ENCODE data around the gene SLC49A3.
A peak's percentile ranks its signal among the peaks of the same experiment; 100 is the strongest.
"Not testable (repeated sequence)": the region's sequence is repeated elsewhere in the genome, so short reads cannot be mapped to it uniquely, and the experiment has no call there.

Gene SLC49A3

DNA sequence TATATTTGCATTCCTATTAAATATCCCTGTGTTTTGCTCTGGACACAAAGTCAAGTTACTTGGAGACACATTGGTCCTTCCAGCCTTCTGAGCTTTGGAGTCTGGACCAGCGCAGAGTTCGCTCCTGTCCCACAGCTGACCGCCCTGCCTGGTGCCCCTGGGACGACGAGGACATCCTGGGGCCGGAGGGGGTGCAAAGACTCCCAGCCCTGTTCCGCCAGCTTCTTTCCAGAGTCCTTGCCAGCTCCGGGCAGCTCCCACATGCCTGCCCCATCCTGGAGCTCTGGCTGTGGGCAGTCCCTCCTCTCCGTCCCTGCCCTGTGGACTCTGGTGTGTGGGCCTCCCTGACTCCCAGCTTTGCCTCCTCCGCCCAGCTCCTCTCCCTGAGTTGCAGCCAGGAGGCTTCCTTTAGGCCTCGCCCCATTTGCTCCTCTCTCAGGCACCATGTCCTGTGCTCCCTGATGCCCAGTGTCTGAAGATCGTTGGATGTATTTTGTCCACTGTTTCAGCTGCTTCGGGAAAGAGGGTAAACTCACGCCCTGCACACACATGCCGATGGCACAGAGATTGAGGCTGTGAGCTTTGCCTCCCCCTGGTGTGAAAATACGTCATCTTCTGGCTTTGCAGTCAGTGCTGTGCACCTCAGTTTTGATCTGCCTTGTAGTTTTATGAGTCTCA, 11.8 kb upstream of the SLC49A3 start:
- DNase-seq: no peak

DNA sequence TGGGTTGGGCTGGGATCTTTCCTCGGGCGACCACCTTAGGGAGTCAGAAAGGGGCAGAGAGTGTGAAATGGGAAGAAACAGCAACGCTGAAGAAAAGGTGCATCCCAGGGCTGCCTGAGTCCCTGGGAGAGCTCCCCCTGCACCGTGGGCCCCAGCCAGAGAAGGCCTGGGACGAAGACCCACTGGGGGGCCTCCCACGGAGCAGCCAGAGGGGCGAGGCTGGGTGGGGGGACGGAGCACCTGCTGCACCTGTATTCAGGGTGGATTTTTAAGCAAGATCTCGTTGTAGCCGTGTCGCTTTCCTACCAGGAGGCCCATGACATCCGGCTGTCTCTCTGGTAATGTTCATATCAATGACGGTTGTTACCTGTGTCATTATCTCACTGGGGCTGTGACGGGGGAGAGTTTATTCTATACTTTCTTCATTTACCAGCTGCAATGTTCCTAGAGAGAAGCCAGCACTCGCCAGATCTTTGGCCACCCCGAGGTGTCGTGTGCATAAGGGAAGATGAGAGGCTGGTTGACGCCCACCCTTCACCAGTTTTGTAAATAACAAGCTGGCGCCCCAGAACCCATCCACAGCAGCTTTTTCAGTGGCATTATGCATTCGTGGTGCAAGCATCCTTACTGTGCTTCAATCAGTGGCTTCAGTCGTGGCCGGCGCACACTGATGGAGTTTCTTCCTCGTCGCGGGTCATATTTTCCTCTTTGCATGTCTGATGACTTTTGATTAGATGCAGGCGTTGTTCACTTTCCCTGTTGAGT, 11.0 kb upstream of the SLC49A3 start:
- DNase-seq: no peak

DNA sequence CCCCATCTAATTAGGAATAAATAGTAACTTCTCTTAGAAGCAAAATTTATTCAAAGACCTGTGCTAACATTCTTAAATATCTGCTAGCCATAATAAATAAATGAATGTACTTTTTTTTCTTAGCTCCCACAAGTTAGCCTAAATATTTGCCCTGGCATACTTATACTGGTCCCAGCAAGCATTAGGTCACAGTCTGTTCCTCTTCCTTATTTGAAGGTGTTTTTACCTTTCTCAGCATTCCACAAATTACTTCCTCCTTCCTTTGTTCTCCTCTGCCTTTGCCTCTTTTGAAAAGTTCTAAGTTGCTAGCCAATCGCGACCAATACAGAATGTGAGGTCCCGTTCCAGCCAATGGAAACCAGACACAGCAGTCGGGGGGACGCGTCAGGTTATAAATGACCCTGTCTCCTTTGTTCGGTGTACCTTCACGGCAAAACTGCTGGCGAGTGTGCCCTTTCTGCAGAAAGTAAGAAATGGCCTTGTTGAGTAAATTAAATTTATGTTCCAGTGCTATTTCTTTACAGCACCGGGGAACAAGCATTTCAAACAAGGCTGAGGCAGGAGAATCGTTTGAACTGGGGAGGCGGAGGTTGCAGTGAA, 5.5 kb upstream of the SLC49A3 start:
- not testable (repeated sequence) for DNase-seq

DNA sequence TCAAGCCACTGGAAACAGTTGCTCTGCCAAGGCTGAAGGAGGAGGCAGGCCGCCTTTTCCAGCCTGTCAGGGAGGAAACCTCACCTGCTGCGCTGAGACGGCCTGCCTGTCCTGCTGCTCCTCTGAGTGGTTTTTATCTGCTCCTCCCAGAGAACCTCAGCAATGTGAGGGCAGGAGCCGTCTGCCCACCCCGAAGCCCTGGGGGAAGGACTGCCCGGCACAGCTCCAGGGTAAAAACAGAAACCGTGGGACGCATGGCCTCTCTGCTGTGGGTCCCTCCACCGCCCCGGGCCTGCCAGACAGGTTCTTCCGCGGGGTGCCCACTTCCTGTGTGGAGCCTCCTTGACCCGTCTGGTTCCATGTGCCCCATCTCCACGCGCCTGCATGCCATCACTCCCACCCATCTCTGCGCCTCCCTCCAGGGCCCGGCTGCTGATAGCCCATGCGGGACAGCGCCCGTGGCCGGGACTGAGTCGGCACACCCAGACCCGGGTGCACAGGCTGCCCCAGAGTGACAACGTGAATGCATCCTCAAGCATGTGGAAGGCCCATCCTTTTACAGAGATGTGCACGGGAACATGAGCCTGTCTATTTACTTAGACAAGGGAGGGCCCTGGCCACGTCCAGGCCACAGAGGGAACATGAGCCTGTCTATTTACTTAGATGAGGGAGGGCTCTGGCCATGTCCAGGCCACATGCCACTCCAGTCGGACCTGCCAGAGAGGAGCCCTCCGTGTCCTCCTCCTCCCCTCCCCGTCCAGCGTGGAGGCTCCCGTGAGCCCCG, 4.0 kb upstream of the SLC49A3 start:
- no peak for DNase-seq

DNA sequence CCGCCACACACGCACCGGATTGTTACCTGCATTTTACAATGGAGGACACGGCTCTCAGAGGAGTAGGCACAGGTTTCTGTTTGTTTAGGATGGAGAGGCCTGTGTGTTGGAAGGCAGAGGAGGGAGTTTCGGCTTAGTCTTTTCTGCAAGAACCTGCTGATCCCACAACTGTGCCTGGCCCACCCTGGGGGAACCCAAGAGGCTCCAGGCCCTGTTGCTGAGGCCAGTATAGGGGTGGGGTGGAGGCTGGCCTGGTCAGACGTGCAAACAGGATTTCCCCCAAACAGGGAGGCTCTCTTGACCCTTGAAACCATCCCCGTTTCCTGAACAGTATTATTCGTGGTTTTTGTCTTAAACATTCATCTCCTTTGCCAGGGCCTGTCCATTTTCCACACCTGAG, 772 bp upstream of the SLC49A3 start:
- no peak for DNase-seq

DNA sequence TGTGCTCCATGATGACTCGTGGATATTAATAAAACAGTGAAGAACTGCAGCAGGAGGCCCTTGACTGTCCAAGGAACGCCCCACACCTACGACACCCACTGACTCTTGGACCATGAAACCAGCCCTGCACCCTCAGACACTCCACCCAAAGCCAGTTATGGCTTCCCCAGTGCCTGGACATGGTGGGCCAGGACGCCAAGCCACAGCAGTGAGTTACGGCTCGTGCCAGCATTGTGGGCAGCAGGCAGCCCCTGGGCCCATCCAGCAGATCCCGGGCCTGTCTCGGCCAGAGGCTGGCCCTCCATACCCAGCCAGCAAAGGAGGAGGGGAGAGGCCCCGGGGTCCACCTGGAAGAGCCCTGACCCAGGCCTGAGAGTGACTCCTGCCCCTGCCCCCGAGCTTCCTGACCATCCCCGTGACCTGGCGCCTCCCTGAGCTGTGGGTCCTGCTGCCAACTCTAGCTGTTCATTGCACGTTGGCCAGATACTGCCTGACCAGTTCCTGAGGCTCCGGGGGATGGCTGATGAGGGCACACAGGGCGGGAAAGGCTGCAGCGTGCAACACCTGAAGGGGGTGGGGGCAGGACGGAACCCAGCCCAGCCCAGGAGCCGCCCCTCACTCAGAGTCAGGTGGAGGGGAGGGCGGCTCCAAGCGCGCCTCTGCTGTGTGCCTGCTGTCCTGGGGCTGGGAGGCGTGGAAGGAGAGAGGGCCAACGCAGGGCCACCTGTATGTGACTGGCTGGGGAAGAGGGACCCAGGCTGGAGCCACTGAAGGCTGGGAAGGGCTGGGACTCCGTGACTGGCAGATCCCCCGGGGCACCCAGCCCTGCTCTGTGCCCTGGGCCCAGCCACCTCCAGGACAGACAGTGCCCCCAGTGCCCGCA, 739 bp downstream of the SLC49A3 start:
- DNase-seq: no peak

DNA sequence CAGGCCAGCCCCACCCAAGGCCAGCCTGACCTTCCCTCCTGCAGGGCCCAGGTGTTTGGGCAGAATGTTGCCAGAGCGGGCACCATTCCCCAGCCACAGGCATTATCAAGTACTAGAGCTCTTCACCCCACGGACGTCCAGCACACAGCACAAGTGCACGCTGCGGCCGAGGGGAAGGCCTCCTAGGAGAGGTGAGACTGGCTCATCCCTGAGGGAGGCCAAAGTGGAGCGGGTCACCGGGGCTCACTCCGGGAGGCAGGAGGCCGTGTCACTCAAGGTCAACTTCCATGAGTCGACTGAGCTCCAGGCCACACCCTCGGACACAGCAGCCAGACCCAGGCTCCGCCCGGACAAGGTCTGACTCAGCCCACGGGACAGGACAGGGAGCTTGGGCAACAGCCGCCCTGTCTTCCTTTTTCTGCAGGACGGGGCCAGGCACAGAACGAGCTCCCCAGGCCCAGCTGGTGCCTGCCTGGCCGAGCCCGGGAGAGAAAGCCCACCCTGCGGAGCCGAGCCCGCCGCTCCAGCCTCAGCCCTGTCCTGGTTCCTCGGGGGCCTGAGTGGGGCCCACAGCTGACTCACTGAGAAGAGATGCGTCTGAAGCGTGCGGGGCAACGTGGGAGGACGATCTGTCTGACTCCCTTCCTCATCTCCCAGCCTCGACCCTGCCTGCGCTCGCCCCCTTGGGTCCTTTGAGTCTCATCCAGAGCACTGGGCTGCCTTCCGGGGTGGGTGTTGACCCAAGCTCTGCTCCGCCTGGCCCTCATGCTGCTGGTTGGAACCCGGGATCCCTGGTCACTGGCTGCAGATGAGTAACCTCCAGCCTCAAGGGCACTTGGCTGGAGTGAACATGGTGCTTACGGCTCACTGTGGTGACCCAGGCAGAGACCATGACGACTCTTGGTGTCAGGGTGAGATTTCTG, 1.6 kb downstream of the SLC49A3 start:
- DNase-seq: no peak

DNA sequence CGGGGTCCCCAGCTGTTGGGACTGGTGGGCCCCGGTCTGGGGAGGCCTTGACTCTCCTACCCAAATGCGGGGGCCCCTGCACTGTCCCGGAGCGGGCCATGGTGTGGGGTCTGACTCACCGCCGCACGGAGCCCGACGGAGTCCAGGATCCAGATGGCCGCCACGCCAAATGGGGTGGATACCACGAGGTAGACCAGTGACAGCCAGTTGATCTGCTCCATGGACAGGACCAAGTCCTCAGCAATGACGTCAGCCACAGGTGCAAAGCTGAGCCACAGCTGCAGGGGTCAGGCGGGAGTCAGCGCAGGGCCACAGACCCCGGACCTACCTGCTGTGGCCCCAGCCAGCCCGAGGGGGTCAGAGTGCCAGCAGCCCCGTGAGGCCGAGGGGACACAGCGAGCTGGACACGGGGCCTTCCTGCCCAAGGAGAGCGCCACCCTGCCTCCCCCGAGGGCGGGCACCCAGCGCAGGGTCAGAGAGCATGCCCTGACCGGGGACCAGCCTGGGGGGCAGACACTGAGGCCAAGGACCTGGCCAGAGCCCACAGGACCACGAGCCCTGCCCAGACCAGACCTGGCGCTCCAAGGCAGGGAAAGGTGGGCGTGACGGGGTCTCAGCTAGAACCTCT, 2.4 kb downstream of the SLC49A3 start:
- DNase-seq: no peak

DNA sequence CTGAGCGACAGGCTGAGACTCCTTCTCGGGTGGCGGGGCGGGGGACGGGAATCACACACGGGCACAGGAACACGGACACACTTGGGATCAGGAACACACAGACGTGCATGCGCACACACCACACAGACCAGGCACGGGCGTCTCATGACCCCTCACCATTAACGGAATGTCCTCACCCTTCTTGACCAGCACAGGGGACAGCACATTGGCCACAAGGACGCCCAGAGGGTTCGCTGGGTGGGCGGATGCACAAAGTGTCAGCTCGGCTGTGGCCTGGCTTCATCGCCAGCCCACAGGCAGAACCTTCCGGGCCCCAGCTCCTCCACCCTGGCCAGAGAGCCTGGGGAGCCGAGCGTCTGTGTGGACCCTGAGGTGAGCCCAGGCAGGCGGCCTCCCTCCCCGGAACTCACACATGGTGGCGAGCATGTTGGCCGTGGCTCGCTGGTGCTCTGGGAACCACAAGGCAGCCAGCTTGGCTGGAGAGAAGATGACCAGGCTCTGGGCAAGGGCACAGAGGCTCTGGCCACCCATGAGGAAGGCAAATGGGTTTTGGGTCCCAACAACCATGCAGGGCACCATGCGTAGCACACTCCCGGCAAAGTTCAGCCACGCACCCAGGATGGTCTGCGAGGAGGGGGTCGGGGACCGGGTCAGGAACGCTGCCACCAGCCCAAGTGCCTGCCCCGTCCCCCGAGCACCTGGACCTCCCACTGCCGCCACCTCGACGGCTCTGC, 3.1 kb downstream of the SLC49A3 start:
- no peak for DNase-seq

DNA sequence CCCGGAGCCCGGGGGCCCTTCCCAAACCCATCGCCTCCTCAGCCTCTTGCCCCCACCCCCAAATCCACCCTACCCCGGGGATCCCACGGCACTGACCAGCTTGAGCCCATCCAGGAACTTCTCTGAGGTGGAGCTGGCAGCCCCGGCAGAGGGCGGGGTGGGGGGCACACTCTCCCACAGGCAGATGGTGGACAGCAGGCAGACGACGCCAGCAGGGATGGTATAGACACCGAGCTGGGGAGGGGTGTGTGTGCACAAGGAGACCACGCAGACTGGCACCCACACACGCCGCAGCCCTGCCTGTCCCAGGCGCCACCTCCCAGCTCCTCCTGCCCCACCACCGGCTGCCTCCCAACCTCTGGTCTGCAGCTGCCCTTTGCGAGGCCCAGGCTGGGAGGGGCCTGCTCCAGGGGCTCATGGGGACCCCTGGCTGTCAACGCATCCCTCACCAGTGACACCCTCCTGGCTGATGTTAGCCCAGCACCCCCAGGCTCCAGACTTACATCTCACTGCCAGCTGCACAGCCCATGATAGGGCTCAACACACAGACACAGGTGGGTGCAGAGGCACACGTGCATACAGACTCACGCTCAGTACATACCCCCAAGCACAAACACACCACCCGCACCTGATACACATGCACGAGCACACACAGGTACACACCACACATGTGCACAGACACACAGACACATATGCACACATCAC, 4.2 kb downstream of the SLC49A3 start:
- peak; percentile 28 for DNase-seq

DNA sequence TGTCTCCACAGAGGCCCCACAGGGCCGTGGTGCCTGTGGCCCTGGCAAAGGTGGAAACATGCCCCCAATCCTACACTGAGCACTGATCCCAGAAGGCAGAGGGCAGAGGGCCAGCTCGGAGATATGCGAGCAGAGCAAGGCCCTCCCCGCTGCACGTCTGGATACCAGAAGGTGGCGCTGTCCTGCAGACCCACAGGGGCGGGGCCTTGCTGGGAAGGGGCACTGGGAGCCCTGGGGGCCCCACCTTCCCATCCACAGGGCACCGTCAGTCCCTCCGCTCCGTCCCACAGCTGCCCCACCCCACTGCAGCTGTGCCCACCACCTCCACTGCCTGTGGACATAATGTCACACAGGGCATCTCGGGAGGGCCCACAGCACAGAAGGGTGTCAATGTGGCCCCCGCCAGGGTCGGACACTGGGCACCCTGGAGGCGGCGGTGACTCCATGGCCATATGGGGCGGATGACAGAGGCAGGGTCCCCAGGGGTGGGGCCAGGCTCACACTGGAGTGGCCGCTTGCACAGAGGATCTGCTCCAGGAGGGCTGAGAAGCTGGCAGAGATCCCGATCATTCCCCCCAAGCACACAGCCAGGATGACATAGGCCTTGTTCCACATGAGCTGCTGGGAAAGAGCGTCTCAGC, 4.8 kb downstream of the SLC49A3 start:
- DNase-seq: peak; percentile 60

DNA sequence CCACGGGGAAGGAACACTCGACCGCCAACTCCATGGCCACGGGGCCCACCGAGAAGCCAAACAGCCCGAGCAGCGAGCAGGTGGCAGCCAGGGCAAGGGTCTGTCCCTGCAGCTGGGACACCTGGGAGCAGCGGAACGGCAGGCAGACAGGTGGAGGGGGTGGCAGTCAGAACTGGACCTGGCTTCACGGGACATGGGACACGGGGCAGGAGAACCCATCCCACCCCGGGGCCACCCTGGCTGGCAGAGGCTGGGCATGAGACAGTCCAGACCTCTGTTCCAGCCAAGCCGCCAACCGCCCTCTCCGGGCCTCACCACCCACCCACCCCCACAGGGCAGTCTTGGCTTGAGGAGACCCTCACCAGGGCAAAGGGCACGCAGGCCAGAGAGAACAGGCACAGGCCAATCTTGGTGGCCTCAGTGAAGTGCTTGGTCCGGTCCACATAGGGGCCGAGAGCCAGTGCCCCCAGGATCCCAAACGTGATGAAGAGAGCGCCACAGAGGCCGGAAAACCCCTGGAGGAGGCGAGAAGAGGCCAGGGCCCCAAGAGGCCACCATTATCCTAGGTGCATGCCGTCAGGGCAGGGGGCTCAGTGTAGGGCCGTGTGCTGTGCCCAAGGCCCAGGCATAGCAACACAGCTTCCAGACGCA, 5.6 kb downstream of the SLC49A3 start:
- no peak for DNase-seq

DNA sequence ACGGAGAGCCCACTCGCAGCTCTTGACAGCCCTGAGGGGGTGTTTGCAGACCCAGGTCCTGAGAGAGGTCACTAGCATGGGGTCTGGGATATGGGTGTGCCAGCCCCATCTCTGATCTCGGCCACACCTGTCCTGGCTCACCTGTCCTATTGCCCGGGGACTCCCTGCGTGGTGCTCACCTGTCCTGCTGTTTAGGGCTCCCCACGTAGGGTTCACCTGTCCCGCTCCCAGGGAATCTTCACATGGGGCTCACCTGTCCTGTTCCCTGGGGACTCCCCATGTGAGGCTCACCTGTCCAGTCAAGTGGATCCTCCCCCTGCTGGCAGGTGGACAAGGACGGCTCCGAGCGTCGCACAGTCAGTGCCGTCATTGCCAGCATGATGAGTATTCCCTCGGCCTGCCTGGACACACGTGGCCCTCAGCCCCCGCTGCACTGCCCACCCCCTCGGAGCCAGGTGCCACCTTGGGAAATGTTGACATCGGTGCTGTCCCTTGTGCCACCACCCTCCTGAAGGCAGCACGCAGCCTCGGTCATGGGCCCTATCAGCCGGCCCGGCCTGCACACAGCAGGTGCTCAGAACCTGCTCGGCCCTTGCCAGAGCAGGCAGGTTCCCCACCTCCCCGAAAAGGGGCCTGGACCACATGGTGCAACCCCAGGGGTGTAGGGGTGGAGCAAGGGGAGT, 6.3 kb downstream of the SLC49A3 start:
- DNase-seq: no peak

DNA sequence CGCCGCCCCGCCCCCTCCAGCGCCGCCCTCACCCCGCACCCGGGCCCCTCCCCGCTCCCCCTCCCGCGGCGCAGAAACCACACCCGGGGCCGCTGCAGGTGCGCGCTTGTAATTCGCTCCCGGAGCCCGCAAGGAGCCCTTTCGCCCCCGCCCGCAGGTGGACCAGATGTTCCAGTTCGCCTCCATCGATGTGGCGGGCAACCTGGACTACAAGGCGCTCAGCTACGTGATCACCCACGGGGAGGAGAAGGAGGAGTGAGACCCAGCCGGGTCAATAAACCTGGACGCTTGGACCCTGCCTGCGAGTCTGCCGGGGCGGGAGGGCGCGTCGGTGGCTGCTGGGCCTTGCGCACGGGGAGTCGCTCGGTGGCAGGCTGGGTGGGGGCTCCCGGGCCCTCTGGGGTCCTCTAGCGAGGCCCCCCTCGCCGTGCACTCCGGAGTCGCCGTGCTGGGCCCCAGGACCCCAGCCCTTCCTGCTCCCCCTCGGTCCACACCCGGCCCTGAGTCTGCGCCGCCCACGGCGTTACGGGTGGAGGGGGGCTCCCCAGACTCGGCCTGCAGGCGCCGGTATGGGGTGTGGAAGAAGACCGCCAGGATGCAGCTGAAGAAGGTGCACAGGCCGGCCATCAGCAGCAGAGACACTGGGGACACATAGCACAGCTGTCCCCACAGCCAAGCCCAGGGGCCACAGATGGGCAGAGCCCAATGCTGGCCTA, 7.1 kb downstream of the SLC49A3 start:
- no peak for DNase-seq

DNA sequence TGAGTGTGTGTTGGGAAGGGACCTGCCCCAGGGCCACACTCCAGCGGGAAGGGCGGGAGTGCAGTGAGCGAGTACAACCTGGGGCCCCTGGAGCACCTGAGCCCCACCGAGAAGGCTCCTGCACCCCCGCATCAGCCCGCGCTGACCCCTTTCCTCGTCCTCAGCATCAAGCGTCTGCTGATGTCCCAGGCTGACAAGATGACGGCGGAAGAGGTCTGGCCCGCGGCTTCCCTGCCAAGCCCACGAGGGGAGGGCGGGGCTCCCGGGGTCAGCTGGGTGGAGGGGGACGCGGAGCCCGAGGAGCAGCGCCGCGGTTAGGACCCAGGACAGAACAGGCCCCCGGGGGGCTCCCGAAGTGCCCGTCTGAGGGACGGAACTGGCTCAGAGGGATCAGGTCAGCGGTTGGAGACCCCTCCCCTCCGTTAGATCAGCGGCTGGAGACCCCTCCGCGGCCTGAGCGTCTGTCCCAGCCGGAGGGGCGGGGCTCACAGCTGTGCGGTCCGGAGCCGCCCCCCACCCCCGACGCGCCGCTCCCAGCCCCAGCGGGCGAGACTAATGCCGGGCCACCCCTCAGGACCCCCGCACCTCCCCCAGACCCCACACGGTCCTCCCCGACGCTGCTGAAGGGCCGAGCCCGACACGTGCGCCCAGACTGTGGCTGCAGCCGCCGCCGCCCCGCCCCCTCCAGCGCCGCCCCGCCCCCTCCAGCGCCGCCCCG, 7.9 kb downstream of the SLC49A3 start:
- DNase-seq: no peak

DNA sequence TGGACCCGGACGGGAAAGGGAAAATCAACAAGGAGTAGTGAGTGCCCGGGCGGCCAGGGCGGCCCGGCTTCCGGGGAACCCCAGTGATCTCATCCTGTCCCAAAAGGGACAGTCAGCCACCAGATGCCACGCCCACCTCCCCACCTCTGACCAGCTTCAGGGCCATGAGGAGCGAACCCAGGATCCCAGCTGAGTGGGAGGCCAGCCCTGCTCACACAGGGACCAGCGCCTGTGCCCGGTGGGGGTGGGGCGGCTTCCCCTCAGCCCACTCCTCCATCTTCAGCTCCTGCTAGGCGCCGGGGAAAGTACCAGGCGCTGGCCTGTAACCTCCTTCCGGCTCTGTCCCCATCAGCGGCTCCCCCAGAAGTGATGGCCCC, 8.4 kb downstream of the SLC49A3 start:
- DNase-seq: no peak
